ENCODE measurements around the gene DPH3.

The DPH3 gene

GRCh38 chr3:16231983-16232382 lies 32.8 kb downstream of the DPH3 start:
- no peak for DNase-seq

GRCh38 chr3:16229681-16230080 lies 35.1 kb downstream of the DPH3 start:
- no peak for DNase-seq

DNA sequence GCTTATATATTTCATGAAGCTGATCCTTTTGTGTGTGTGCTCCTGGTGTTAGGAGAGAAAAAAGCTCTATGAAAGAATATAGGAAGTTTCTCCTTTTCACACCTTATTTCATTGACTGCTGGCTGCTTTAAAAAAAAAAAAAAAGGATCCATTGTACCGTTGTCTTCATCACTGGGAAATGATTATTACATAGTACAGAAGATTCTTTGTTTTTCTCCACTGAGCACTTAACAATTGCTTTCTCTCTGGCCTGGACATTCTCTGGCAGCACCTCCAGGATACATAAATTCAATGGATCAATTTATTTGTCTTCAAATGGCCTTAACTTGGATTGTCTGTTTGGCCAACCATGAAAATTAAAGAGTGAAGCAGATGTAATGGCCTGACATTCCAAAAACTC lies 37.2 kb downstream of the DPH3 start:
- no peak for DNase-seq

DNA sequence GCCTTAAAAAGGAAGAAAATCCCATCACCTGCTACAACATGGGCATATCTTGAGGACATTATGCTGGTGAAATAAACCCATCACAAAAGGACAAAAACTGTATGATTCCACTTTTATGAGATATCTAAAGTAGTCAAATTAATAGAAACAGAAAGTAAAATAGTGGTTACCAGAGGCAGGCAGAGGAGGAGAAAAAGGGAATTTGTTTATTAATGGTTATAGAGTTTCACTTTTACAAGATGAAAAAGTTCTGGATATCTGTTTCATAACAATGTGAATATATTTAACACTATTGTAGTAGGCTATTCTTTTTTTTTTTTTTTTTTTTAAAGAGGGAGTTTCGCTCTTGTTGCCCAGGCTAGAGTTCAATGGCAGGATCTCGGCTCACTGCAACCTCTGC lies 40.4 kb downstream of the DPH3 start:
- DNase-seq = no peak

DNA sequence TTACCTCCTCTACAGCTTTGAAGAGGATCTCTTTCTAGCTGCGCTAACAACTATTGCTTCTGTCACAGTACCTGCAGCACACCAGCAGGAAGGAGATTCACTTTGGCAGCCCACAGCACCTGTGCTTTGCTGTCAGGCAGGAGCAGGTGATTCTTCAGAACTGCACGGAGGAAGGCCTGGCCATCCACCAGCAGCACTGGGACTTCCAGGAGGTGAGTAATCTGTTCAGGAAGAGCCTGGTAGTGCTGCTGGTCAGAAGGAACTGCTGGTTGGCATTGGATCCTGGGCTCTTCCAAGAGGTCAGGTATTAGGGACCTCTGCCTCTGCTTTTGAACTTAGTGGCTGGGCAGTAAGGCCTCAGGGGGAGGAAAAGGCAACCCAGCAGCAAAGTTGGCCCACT lies 42.2 kb downstream of the DPH3 start:
- DNase-seq = no peak

- DNase-seq = no peak
These were observed 42.8 kb downstream of the DPH3 start for GRCh38 chr3:16221990-16222389.

GRCh38 chr3:16219777-16220176 lies 45.0 kb downstream of the DPH3 start:
- DNase-seq = no peak

- no peak for DNase-seq
These were observed 48.3 kb downstream of the DPH3 start for GRCh38 chr3:16216373-16216935.

GRCh38 chr3:16214366-16214765 lies 50.4 kb downstream of the DPH3 start:
- no peak for DNase-seq

DNA sequence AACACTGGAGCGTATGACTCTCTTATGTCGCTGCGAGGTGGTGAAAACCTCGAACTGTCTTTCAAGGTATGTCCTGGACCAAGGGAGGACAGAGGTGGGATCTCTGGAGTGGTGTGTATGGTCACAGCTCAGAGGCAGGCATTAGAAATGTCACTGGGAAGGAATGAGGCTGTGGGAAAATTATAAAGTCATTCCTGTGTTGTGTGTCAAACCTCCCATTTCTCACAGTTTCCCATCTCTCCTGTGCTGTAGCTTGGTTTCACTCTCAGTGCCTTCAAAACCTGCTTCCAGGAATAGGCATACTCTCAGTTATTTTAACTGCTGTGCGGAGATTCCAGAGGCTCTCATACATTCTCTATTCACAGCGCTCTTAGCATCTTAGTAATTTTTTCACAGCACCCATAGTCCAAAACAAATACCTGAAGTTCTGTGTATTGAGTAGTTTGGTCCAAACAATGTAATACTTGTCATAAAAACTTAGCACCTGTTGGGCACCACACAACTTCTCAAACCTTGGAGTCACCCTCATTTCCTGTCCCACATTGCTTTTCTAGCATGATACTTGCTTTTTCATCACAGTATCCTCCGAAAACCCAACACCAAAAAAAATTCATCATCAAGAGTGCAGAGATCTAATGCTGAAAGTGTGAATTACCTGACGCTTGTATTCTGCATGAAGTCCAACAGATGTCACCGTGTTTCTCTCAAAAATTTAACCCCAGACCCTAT lies 53.4 kb downstream of the DPH3 start:
- DNase-seq = peak; percentile 19
